Choroid plexus epithelial cell (primary cell): Measurements from ENCODE around the gene ALMS1.
A peak's percentile ranks its signal among the peaks of the same experiment; 100 is the strongest.
"Not testable (repeated sequence)": the region's sequence is repeated elsewhere in the genome, so short reads cannot be mapped to it uniquely, and the experiment has no call there.

Experiments used
- DNase-seq: peaks from one replicate; pipeline ENCODE4 v3.0.0-alpha.2; 2010; ENCODE audit warnings: low read depth
- H3K4me3 ChIP-seq: 2 replicates; pipeline ENCODE4 v1.5.1; 2011; ENCODE audit warnings: low read depth, mild to moderate bottlenecking, control low read depth, low read length, moderate library complexity
- TF ChIP-seq, protein P1 (sequence below): conservative IDR thresholded peaks from 2 replicates; pipeline ENCODE4 v1.5.1; 2011; ENCODE audit warnings: low read depth, mild to moderate bottlenecking, control low read depth, inconsistent platforms, low read length, moderate library complexity

ALMS1 gene

DNA sequence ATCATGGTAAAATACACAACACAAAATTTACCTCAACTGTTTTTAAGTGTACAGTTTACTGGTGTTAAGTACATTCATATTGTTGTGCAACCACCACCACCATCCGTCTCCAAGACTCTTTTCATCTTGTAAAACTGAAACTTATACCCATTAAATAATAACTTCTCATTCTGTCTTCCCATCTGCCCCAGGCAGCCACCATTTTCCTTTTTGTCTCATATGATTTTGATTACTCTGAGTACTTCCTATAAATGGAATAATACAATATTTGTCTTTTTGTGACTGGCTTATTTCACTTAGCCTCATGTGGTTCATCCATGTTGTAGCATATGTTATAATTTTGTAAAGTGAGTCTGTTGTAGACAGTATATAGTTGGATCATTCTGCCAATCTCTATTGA is 82.7 kb downstream of the ALMS1 start:
- no peak overlapping the region for H3K4me3 ChIP-seq
- DNase-seq = no peak
- TF ChIP-seq, protein P1, sequence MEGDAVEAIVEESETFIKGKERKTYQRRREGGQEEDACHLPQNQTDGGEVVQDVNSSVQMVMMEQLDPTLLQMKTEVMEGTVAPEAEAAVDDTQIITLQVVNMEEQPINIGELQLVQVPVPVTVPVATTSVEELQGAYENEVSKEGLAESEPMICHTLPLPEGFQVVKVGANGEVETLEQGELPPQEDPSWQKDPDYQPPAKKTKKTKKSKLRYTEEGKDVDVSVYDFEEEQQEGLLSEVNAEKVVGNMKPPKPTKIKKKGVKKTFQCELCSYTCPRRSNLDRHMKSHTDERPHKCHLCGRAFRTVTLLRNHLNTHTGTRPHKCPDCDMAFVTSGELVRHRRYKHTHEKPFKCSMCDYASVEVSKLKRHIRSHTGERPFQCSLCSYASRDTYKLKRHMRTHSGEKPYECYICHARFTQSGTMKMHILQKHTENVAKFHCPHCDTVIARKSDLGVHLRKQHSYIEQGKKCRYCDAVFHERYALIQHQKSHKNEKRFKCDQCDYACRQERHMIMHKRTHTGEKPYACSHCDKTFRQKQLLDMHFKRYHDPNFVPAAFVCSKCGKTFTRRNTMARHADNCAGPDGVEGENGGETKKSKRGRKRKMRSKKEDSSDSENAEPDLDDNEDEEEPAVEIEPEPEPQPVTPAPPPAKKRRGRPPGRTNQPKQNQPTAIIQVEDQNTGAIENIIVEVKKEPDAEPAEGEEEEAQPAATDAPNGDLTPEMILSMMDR = no peak

DNA sequence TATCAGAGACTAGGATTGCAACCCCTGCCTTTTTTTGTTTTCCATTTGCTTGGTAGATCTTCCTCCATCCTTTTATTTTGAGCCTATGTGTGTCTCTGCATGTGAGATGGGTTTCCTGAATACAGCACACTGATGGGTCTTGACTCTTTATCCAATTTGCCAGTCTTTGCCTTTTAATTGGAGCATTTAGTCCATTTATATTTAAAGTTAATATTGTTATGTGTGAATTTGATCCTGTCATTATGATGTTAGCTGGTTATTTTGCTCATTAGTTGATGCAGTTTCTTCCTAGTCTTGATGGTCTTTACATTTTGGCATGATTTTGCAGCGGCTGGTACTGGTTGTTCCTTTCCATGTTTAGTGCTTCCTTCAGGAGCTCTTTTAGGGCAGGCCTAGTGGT is 98.2 kb downstream of the ALMS1 start:
- DNase-seq, H3K4me3 ChIP-seq: not testable (repeated sequence)

GRCh38 chr2:73487112-73487657 is 101.5 kb downstream of the ALMS1 start:
- TF ChIP-seq, protein P1 = no peak
- no peak for DNase-seq
- H3K4me3 ChIP-seq = no peak overlapping the region

GRCh38 chr2:73488079-73488478 is 102.4 kb downstream of the ALMS1 start:
- no peak overlapping the region for H3K4me3 ChIP-seq
- DNase-seq = no peak
- TF ChIP-seq, protein P1 = no peak

GRCh38 chr2:73489053-73489452 is 103.4 kb downstream of the ALMS1 start:
- DNase-seq = no peak

GRCh38 chr2:73494031-73494430 is 108.4 kb downstream of the ALMS1 start:
- peak; percentile 34 for DNase-seq
- TF ChIP-seq, protein P1 = no peak
- H3K4me3 ChIP-seq = no peak overlapping the region

More at GRCh38 chr2:73489053-73489452, 103.4 kb downstream of the ALMS1 start:
- TF ChIP-seq, protein P1 = no peak
- no peak overlapping the region for H3K4me3 ChIP-seq

DNA sequence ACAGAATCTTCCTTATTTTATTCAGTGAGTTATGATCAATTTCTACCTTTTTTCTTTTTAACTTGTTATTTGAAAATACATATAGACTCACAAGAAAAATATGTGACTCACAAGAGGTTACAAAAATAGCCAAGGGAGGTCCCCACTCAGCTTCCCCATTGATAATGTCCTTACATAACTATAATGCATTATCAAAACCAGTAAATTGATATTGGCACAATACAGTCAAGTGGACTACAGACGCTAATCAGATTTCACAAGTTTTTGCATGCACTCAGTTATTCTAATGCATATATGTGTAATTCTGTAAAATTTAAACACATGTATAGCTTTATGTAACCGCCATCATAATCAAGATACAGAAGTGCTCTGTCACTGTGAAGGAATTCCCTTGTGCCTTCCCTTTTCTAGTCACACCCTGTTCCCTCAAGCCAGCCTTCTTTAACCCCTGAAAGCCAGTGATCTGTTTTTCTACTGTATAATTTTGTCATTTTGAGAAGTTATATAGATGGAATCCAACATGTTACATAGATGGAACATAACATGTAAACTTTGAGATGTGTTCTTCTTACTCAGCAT is 118.4 kb downstream of the ALMS1 start:
- TF ChIP-seq, protein P1 = no peak
- DNase-seq = peak; percentile 15
- H3K4me3 ChIP-seq = no peak overlapping the region

- not testable (repeated sequence) for DNase-seq, H3K4me3 ChIP-seq
Measured at GRCh38 chr2:73504850-73505249, 119.2 kb downstream of the ALMS1 start.

DNA sequence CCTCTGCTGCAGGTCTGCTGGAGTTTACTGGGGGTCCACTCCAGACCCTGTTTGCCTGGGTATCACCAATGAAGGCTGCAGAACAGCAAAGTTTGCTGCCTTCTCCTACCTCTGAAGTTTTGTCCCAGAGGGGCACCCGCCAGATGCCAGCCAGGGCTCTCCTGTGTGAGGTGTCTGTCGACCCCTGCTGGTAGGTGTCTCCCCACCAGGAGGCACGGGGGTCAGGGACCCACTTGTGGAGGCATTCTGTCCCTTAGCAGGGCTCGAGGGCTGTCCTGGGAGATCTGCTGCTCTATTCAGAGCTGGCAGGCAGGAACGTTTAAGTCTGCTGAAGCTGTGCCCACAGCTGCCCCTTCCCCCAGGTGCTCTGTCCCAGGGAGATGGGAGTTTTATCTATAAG is 124.8 kb downstream of the ALMS1 start:
- DNase-seq, H3K4me3 ChIP-seq: not testable (repeated sequence)
